SHP77 treated with DMSO at 0.1 percent for 48 hours (cell line): ENCODE measurements around the gene LYPD5.
"Not testable (repeated sequence)": the region's sequence is repeated elsewhere in the genome, so short reads cannot be mapped to it uniquely, and the experiment has no call there.

Experiments used
- DNase-seq: peaks from one replicate; lab custom pipeline; 2025; lab: John Stamatoyannopoulos, UW

Gene LYPD5

DNA sequence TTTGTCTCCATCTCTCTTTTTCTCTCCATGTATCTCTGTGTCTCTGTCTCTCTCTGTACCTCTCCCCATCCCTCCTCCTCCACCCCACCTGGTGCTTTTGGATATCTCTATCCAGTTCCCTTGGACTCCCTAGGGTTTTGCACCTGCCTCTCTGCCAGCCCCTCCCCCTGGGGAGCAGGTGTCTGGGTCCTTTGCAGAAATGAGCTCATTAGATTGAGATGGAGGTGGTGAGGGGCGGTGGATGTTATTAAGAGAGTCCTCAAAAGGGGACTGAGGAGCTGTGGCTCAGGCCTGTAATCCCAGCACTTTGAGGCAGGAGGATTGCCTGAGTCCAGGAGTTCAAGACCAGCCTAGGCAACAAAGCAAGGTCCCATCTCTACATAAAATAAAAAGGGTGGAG lies 23.6 kb downstream of the LYPD5 start:
- peak; percentile 53 for DNase-seq

DNA sequence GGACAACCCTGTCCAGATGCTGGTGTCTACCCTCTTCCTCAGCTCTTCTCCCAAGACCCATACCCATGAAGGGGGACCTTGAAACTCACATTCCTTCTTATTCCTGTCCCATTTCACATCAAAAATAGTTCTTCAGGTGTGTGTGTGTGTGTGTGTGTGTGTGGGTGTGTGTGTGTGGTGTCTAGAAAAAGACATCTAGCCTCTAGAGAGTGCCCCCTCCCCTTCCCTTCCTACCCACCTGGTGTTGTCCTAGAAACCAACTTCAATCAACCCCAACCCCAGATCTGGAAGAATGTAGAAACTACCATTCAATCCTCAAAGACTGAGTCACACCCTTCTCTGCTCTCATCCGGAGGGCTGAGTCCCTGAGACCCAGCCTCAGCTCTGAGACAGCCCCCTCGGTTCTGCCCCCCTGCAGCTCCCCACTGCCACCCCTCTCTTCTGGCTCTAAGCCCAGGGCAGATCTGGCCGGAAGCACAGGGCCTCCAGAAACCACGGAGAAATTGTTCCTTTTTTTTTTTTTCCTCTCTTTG lies 25.0 kb downstream of the LYPD5 start:
- no peak for DNase-seq

DNA sequence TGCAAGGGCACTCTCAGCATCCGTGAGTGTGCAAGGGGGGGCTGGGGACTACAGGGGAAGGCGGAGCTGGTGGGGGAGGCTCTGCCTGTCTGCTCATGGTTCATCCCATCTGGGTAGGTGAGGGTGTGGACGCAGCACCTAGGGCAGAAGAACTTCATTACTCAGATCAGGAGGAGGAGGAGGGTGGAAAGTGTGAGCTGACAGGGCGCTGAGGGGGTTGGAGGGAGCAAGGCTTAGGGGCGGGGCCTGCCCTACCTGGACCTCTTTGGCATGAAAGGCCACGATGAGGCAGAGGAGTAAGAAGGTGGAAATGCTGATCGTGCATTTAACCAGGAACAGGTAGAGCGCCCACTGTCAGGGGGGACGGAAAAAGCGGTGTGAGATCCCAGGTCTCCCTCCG lies 26.0 kb downstream of the LYPD5 start:
- no peak for DNase-seq

DNA sequence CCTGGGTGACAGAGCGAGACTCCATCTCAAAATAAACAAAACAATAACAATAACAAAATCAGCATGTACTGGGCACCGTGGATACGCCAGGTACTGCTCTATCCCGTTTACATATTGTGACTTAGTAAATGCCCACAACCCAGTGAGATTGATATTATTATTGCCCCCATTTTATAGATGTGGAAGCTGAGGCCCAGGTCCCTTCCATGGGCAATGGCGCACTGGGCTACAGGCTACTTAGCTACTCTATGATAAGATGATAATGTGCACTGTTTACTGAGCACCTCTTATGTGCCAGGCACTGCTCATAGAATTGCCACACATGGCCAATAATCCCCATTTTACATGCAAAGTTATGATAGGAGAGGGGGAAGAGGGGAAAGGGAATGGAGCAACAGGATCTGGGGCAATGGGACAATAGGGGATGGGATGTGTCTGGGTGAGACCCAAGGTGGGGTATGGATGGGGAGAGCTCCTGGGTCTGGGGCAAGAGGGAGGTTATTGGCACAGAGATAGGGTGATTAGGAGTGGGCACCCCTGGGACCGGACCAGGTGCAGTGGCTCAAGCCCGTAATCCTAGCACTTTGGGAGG lies 26.9 kb downstream of the LYPD5 start:
- no peak for DNase-seq

DNA sequence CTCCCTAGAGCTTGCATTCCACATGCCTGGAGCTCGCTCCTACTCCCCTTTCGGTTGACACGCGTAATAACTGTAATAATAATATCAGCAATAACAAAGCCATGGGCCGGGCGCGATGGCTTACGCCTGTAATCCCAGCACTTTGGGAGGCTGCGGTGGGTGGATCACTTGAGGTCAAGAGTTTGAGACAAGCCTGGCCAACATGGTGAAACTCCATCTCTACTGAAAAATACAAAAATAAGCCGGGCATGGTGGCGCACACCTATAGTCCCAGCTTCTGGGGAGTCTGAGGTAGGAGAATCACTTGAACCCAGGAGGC lies 27.3 kb downstream of the LYPD5 start:
- not testable (repeated sequence) for DNase-seq

DNA sequence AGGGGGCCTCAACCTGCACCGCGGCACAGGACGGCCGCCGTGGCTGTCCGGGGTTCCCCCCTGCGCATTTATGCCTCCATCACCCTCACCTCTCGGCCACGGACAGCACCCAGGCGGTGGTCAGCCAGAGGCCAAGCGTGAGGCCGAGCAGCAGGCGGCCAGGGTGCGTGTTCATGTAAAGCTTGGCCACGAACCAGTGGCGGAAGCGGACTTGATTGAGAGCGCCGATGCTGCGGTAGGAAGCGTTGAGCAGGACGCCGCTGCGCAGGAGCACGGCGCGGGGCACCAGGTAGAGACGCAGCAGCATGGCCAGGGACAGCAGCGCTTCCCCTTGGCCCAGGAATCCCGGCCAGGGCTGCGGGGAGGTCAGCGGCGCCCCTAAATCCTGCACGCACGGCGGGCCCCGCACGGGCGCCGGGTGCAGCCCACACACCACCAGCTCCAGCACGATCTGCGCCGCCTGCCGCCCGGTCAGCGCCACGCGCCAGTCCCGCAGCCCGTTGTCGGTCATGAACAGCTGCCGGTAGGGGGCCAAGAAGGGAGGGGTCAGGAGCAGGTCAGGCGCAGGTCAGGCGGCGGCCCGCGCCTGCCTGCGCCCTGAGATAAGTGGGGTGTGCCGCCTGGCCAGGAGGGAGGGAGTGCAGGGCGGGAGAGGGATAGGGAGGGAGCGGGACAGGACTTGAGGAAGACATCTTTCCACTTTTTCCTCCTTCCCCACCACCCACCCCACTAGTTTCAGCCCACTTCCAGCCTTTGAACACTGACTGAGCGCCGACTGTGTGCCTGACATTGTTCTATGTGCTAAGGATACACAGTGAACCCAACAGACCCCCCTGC lies 27.9 kb downstream of the LYPD5 start:
- DNase-seq, result no peak

DNA sequence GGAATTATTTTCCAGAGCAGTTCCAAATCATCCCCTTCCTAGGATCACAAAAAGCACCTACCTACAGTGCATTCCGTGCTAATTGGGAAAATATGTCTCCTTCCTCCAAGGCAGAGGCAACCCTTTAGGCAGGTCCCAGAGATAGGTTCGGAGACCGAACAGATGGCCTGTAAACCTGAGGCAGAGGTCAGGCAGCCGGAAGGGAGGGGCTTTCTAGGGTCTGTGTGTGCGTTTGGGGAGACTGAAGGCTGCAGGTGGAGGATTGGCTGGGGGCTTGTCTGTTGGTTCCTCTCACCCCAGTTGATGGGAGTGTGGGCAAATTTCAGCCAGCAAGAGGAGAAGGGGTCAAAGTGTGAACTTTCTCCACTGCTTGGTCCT lies 28.5 kb downstream of the LYPD5 start:
- DNase-seq, result no peak

DNA sequence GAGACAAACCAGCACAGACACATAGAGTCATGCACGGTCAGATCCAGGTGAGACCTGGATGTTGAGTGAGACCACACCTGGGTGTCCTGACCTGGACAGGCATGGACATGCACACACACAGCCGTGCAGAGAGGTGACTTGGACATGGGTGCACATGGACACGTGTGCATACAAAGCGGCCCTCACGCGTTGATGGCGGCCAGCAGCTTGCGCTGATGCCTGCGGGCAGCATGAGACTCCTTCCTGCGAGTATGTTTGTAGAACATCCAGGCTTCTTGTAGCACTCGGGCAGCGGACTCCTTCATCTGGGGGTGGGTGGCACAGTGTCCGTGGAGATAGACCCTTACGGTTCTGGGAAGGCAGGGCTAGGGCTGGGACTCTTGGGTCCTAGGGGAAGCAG lies 33.0 kb downstream of the LYPD5 start:
- DNase-seq, result no peak

DNA sequence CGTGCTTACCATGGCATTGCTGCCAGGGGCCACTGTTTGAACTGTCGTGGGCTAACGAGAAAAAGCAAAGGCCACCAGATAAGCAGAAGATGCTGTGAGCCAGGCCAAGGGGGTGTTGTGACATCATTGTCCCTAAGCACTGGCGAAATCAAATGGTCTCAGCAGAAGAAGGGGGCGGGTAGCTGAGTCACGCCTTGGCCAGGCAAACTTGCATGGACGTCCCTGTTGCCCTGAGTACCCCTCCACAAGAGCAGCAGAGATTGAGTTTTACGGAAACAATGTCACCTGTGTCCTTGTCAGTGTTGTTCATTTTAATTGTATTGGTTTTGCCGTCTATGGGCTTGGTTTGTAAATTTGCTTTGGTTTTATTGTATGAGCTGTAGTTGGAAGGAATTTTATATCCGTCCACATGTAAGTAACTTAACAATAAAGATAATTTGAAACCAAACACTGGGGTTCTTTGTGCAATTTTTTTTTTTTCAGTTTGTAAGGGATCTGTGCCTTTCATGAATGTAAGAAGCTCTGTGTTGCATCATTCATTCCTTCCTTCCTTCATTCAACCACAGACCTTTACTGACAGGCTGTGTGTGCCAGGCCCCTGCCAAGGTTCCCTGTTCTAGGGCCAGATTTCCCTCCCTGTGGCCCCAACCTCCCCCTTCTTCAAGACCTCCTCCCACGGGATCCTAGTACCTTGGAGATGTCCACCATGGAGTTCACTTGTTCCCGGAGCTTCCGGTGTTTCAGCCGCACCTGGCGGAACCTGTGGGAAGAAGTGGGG lies 33.8 kb downstream of the LYPD5 start:
- DNase-seq, result no peak

DNA sequence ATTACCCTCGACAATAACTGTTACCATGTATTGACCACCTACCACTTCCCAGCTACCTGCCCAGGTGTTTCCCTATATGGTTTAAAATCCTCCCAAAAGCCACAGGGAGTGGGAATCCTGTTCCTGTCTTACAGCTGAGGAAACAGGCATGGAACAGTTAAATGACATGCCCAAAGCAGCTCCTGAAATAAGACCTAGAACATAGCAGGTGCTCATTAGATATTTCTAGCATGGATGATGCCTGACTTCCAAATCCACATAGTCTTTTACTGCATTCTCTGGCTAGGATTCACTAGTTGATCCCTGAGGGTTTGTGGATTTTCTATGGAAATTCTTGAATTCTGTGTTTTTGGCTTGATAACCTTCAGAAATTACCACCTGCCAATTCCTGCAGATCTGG lies 34.4 kb downstream of the LYPD5 start:
- DNase-seq, result no peak

DNA sequence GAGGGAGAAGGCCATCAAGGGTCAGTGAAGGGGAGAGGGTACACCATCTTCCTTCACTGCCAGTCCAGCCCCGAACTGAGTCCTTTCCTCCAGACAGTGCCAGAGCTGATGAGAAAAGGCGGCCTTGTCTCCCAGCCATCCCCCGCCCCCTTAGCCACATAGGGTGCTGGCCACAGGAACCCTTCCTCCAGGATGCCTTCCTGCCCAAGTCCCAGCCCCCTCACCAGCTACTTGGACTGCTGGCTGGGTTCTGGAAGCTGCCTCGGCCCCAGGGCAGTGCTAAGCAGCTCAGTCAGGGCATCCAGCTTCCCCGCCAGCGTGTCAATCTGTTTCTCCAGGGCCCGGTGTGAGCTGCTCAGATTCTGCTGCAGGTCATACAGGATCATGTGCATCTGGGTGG lies 34.9 kb downstream of the LYPD5 start:
- DNase-seq, result no peak

DNA sequence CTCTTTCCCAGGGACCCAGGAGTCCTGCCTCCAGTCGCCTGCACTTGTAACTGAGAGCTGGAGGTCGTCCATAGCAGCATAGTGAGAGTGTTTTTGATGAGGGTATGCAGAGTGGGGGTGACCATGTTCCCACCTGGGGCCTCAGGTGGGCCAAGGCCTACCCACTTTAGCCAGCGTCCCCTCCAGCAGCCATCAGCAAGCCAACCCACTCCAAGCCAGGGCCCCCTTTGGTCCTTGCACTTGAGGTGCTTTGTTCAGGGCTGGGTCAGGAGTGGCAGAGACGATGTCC lies 35.5 kb downstream of the LYPD5 start:
- no peak for DNase-seq

DNA sequence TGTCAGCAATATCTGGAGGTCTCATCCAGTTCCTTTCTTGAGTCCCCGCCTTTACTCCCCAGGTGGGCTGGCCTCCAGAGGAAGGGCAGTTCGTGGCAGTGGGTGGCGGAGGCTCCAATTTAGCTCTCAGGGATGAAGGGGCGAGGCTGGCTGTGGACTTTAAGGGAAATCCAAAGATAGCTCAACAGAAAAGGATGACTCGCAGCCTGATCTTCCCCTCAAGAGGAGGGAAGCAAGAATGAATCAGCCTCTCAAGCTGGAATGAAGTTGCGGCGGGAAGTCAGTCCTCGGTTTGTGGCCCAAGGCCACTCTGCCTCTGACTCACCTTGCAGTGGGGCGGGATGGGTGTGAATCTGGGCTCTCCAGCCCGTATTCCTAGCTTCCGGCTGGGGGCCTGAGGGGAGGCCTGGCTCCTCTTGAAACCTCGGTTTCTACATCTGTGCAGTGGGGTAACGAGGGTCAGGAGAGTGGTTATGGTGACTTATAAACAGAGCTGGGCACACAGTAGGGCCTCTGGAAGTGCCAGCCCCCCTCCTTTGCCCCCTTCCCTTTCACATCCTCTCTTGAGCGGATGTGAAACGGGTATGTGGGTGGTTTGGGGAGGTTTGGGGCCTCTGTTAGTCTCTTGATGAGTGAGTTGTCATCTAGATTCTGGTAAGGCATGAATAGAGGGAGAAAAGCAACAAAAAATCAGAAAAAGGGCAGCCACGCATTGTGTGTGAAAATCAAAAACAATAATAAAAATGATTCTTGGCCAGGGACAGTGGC lies 37.0 kb downstream of the LYPD5 start:
- DNase-seq, result no peak

DNA sequence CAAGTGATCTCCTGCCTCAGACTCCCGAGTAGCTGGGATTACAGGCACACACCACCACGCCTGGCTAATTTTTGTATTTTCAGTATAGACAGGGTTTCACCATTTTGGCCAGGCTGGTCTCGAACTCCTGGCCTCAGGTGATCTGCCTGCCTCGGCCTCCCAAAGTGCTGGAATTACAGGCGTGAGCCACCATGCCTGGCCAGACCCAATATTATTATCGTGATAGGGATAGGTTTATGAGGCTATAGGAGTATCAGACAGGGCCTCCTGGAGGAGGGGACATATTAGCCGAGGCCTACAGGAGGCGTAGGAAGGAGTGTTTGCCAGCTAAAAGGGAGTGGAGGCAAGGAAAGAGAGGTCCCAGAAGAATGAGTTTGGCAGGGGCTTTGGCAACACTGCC lies 37.6 kb downstream of the LYPD5 start:
- not testable (repeated sequence) for DNase-seq

DNA sequence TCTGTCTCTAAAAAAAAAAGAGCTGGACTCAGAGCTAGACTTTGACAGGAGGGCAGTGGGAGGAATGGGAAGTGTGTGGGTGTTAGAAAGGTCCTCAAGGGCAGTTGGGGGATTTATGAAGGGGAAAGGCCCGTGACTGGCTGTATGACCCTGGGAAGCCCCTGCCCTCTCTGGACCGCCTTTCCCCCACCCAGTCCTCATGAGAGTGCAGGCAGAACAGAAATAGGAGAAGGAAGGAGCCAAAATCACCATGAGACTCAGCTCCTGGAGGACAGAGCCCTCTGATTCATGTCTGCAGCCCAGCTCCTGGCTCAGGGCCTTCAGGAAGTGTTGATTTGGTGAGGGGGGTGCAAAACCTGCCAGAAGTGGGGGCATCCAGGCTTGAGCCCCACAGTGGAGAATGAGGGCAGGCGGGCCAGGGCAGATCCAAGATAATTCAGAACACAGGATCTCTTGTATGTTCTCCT lies 38.7 kb downstream of the LYPD5 start:
- no peak for DNase-seq

DNA sequence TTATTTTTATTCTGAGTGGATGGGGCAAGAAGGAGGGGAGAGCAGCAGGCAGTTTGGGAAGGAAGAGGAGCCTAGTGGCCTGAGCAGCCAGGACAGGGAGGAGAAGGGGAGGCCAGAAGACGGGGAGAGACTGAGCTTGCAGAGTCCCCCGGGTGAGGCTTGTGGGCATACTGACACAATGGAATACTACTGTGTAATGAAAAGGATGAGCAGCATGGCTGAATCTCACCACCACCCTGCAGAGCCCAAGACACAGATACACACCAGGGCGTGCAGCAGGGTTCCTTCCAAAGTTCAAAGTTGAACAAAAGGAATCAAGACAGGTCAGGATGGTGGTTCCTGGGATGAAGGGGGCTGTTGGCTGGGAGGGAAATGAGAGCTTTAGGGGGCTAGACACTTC lies 39.4 kb downstream of the LYPD5 start:
- no peak for DNase-seq

DNA sequence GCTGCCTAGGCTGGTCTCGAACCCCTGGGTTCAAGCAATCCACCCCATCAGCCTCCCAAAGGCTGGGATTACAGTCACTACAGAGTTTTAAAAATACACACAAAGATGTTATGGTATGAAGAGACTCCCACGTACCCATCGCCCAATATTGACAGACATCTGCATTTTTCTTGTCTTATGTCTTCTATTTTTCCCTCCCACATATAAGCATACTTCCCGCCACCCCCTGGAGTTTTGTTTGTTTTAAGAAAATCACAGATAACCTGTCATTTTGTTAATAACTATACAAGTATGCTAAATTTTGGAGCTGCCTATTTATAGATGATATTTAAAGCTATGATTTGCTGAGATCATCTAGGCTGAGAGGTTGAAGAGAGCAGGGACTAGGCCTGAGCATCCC lies 41.3 kb downstream of the LYPD5 start:
- DNase-seq, result no peak

DNA sequence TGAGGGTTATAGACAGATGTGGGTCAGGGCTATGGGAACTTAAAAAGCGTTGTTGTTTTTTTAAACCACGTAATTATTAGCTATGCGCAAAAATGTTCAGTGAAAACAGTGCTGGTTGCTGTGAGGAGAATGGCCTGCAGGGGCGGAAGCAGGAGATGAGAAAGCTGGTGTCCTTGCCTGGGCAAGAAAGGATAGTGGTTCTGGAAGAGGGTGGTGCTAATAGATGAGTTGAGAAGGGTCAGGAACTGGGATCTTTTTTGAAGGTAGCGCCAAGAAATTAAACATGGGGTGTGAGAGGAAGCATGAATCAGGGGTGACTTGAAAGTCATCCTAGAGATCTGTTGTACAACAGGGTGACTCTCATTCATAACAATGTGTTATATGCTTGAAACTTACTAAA lies 42.7 kb downstream of the LYPD5 start:
- DNase-seq, result no peak

DNA sequence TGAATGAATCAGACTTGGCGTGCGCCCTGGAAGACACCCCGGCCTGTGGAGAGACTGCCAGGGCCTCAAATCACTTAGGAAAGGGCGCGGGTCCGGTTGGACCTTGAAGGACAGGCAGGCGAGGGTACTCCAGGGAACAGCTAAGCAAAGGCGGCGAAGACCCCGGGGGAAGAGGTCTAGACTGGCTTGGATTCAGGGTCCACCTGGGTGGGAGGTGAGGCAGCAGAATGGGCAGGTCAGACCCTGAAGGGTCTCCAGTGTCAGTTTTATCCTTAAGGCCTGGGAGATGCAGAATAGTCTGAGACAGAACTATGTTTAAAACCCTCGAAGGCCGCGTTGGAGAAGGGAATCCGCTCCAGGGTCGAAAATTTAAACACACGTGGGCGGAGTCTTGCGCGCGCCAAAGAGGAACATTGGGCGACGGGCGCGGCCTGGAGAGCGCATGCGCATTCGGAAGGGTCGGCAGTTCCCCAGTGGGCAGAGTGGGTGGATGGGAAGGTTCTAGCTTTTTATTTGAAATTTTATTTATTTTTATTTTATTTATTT lies 46.9 kb downstream of the LYPD5 start:
- peak; percentile 58 for DNase-seq

DNA sequence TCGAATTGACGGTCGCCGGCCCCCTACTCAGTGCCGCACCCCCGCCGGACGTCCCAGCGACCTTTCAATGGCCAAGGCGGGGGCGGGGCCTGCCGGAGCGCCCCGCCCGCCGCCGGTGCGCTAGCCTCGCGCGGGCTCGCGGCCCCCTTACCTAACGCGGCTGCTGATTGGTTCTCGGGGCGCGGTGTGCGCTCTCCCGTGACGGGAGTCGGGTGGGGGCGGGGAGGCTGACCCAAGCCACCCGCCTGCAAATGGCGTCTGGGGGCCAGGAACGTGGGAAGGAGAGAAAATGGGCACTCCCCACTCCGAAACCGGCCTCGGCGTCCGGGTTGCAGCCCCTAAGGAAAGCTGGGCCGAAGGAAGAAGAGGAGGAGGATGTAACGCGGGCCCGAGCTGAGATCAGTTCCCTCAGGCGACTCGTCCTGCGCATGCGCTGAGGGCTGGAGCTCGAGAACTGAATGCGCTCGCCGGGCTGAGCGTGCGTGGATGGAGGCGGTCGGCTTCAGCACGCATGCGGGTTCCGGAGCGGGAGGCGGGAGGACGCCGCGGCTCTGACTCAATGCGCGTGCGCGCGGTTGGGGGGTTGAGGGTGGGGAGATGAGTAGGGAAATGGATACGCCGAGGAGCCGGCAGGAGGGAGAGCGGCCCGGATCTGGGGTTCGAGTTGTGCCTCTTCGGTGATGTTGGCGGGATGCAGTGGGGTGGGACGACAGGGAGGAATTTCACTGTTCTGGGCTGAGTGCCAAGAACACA lies 47.6 kb downstream of the LYPD5 start, which contains the start of gene SMG9:
Gene SMG9, minus strand, starts transcription at position 460 of the 753 bp plus-strand sequence. CDS start 4,221 bp downstream, outside the sequence.
- DNase-seq, result peak; percentile 86

DNA sequence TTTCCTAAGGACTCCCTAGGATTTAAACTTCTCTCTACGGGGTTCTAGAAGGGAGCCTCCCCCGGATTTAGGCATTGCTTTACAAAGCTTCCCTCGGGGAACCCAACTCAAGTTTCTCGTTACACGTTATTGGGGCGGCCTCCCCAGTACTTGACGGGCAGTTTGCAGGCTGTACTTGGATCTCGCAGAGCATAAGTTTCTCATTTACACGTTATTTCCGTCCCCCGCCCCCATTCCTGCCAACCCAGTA lies 48.1 kb downstream of the LYPD5 start:
- no peak for DNase-seq
